Parathyroid adenoma (tissue), 2 donors: ENCODE results near the gene STPG3.

ENCODE experiments used
- H2AFZ ChIP-seq: fragments of 300-600 bp; sonication (generic); one replicate; pipeline ENCODE4 v1.7.0; 2017; ENCODE audit warnings: antibody characterized with exemption, mild to moderate bottlenecking
- H3K27ac ChIP-seq: fragments of 300-600 bp; sonication (generic); one replicate; pipeline ENCODE4 v1.7.0; 2017
- H3K27me3 ChIP-seq: fragments of 300-600 bp; sonication (generic); one replicate; pipeline ENCODE4 v1.7.0; 2017; ENCODE audit warnings: low read length; ENCODE audit not compliant: control insufficient read depth, insufficient read depth
- H3K36me3 ChIP-seq: fragments of 300-600 bp; sonication (generic); one replicate; pipeline ENCODE4 v1.7.0; 2017; ENCODE audit warnings: low read length; ENCODE audit not compliant: control insufficient read depth, insufficient read depth
- H3K4me1 ChIP-seq: fragments of 300-600 bp; sonication (generic); one replicate; pipeline ENCODE4 v1.7.0; 2017; ENCODE audit warnings: control low read depth
- H3K4me2 ChIP-seq: fragments of 300-600 bp; sonication (generic); one replicate; pipeline ENCODE4 v1.7.0; 2017; ENCODE audit warnings: low read length
- H3K4me3 ChIP-seq: fragments of 300-600 bp; sonication (generic); one replicate; pipeline ENCODE4 v1.7.0; 2017; ENCODE audit warnings: low read depth, low read length
- H3K79me2 ChIP-seq: fragments of 300-600 bp; sonication (generic); one replicate; pipeline ENCODE4 v1.7.0; 2017; ENCODE audit warnings: control low read depth
- H3K9ac ChIP-seq: fragments of 300-600 bp; sonication (generic); one replicate; pipeline ENCODE4 v1.7.0; 2017; ENCODE audit warnings: mild to moderate bottlenecking
- H3K9me3 ChIP-seq: fragments of 300-600 bp; sonication (generic); one replicate; pipeline ENCODE4 v1.7.0; 2017; ENCODE audit warnings: low read length; ENCODE audit not compliant: control insufficient read depth
- TF ChIP-seq, protein P1 (sequence below): fragments of 300-600 bp; sonication (generic); IDR thresholded peaks from one replicate; pipeline ENCODE4 v1.7.0; 2017; ENCODE audit warnings: antibody characterized with exemption, mild to moderate bottlenecking
- donor health status: primary hyperparathyroidism.

Gene STPG3

DNA sequence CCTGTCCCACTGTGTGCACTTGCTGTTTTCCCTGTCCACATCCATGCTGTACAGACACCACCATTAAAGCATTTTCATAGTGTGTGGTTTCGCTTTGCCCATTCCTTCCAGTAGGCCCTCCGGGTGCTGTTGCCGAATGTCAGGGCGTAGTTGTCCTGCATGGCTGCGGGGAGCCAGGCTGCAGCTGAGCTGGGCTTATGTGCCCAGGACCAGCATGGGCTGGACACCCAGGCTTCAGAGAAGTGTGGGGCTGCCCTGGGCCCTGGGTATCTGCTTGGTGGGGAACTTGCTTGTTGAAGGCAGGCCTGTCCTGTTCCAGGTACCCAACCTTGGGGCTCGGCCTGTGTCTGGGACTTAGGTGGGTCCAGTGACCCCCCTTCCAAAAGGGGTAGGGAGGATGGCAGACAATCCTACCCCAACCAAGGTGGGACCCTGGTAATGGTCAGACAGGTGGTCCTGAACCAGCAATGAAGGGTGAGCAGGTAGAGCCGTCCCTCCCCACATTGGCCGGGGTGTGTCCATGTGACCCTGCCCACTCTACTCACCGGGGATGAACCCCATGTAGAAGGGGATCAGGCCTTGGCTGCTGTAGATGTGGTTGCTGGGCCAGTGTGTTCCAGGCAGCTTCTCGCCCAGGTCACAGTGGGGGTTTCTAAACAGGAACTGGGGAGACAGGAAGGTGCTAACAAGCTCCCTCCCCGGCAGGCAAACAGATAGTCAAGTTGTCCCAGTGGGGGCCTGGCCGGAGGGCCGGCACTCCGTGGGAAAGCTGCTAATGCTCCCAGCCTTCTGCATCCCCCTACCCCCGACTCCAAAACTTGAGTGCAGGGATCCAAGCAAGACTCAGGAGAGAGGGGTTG, 7.2 kb upstream of the STPG3 start:
- Histone ChIP-seq H3K9me3 (no peaks in the 10 kb centered on the region), H3K4me3 (no peak overlapping the region), H3K9ac (no peak overlapping the region), H3K79me2 (no peaks in the 10 kb centered on the region), H3K27me3 (no peaks in the 10 kb centered on the region), H2AFZ (no peak overlapping the region), H3K4me1 (peaks cover 2% of the 10 kb centered on the region), H3K36me3 (no peaks in the 10 kb centered on the region), H3K4me2 (no peak overlapping the region), H3K27ac (no peak overlapping the region)
- TF ChIP-seq, protein P1, sequence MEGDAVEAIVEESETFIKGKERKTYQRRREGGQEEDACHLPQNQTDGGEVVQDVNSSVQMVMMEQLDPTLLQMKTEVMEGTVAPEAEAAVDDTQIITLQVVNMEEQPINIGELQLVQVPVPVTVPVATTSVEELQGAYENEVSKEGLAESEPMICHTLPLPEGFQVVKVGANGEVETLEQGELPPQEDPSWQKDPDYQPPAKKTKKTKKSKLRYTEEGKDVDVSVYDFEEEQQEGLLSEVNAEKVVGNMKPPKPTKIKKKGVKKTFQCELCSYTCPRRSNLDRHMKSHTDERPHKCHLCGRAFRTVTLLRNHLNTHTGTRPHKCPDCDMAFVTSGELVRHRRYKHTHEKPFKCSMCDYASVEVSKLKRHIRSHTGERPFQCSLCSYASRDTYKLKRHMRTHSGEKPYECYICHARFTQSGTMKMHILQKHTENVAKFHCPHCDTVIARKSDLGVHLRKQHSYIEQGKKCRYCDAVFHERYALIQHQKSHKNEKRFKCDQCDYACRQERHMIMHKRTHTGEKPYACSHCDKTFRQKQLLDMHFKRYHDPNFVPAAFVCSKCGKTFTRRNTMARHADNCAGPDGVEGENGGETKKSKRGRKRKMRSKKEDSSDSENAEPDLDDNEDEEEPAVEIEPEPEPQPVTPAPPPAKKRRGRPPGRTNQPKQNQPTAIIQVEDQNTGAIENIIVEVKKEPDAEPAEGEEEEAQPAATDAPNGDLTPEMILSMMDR, result no peak

DNA sequence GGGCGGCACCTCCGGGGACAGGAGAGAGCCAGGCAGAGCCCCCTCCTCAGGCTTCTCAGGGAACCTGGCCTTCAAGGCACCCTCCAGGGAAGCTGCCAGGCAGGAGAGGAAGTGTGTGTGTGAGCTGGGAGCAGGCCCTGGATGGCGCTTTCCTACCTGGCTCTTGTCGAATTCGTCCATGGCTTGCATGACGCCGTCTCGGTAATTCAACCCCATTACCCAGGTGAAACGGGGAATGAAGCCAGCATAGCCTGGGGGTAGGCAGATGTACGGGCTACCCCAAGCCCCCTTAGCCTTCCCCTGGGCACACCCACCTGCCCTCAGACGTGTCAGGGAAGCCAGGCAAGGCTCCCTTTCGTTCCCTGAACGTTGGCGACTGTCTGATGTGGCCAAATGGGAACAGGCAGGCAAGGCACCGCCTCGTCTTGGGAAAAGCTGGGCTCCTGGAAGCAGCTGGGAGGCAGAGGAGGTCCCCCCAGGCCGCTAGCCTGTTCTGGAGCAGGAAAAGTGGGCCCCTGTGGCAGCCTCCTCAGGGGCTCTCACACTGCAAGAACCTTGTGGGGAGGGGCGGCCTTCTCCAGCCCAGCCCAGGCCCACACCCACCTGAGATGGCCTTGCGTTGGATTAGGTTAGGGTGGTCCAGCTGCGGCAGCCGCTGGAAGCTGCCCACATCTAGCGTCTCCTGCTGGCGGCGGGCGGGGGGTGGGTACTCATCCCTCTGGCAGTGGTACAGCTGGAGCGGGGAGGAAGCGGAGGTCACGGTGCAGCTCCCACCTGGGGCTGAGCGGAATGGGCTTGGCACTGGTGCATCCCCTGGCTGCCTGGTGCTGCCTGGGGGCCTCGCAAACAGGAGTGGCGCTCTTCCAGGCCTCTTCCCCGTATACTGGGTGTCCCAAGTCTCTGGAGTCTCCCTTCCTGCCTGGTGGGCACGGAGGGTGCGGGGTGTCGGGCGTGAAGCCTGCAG, 6.3 kb upstream of the STPG3 start:
- H3K4me3 ChIP-seq, result no peak overlapping the region
- H3K27me3 ChIP-seq, result no peaks in the 10 kb centered on the region
- no peaks in the 10 kb centered on the region for H3K9me3 ChIP-seq
- no peak overlapping the region for H3K4me2 ChIP-seq
- peaks cover 2% of the 10 kb centered on the region for H3K4me1 ChIP-seq
- no peaks in the 10 kb centered on the region for H3K79me2 ChIP-seq
- H3K36me3 ChIP-seq, result no peaks in the 10 kb centered on the region
- H2AFZ ChIP-seq, result no peak overlapping the region
- no peak overlapping the region for H3K27ac ChIP-seq
- TF ChIP-seq, protein P1, result no peak
- H3K9ac ChIP-seq, result no peak overlapping the region

DNA sequence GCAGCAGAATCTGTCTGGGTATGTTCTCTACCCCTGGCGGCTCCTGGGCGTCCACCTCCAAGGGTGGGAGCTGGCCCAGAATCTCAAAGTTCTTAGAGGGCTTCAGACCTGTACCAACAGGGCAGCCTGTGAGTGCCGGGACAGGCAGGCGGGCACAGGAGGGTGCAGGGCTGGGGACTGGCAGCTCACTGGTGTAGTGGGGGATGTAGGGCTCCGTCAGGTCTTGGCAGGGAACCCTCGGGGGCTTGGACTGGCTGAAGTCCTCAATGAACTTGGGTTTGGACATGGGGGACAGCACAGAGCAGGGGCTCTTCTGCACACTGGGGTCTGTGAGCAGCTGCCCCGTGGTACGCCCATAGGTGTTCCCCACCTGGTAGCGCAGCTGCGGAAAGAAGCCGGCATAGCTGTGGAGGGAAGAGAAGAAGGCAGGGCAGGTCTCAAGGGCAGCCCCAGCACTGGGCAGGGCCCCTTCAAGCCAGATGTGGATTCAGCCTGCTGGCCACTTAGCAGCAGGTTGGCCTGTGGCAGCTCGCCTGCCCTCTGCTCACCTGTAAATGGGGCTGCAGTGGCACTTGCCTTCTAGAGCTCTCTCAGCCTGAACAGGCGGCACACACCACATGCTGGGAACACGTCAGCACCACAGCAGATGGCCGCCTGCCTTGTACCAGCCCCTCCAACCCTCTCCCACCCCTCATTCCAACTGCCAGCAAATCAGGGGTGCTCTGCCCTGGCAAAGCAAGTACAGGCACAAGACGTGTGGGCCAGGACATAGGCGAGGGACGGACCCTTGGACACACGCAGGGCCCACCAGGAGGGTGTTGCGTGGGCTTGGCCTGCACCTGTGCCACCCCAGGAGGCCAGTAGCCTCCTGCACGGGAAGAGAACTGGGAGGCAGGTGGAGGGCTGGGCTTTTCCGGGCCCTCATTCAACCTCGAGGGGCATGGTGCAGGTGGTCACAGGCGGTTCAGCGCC, 5.3 kb upstream of the STPG3 start:
- Histone ChIP-seq H3K4me1 (peaks cover 2% of the 10 kb centered on the region), H2AFZ (no peak overlapping the region), H3K9ac (no peak overlapping the region), H3K79me2 (no peaks in the 10 kb centered on the region), H3K36me3 (no peaks in the 10 kb centered on the region), H3K27ac (no peak overlapping the region), H3K4me3 (no peak overlapping the region), H3K4me2 (no peak overlapping the region), H3K9me3 (no peaks in the 10 kb centered on the region), H3K27me3 (no peaks in the 10 kb centered on the region)
- TF ChIP-seq, protein P1, result no peak

DNA sequence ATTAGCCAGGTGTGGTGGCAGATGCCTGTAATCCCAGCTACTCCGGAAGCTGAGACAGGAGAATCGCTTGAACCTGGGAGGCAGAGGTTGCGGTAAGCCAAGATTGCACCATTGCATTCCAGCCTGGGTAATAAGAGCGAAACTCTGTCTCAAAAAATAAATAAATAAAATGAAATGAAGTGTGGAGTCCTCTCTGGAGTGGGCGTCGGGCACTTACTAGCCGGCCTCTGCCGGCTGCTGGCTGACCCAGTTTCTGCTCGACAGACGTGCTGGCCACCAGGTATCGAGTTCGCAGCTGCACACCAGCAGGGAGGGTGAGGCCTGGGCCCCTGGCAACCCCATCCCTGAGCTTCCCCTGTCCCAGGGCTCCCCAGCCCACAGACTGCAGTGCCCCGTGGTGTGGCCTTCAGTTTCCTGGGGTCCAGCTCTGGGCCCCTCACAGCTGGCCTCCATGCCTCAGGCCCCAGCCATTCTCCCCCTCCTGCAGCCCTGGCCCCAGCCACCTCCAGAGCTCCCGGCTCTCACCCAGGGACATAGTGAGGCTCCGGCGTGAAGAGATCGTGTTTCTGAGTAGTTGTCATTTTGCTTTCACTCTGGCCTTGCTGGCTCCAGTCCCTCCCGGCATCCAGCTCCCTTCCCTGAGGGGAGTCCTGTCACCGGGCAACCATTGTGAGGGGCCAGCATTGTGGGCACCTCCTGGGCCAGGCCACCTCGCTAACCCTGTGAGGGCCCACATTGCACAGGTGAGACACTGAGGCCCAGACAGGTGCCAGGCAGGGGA, 3.8 kb upstream of the STPG3 start:
- no peak overlapping the region for H3K9ac ChIP-seq
- H2AFZ ChIP-seq, result no peak overlapping the region
- no peaks in the 10 kb centered on the region for H3K27me3 ChIP-seq
- H3K79me2 ChIP-seq, result no peaks in the 10 kb centered on the region
- no peaks in the 10 kb centered on the region for H3K9me3 ChIP-seq
- peaks cover under 1% of the 10 kb centered on the region for H3K4me1 ChIP-seq
- H3K4me3 ChIP-seq, result no peak overlapping the region
- H3K27ac ChIP-seq, result no peak overlapping the region
- H3K36me3 ChIP-seq, result no peaks in the 10 kb centered on the region
- no peak overlapping the region for H3K4me2 ChIP-seq
- TF ChIP-seq, protein P1, result no peak
